Liver (tissue), 9 donors: ENCODE measurements around the gene RPS5. TPM values are rescaled to one million over a fixed set of nuclear protein-coding genes. Genes with fewer than 3 reads are reported as not detected.

Experiments
- DNase-seq: peaks from one replicate; pipeline ENCODE4 v3.0.0-alpha.2; 2017; ENCODE audit warnings: low spot score
- H3K27ac ChIP-seq, 2 donors: one replicate each; pipeline ENCODE4 v1.7.0; 2013; ENCODE audit warnings: inconsistent platforms in 2 of 2, low read length in 2 of 2, control low read depth in 1 of 2, low read depth in 1 of 2, mild to moderate bottlenecking in 1 of 2
- H3K27me3 ChIP-seq, 4 donors: one replicate each; pipeline versions ENCODE4 v1.6.1 to v1.7.0; 2013; ENCODE audit warnings: low read length in 3 of 4, inconsistent platforms in 1 of 4, mild to moderate bottlenecking in 1 of 4, moderate library complexity in 1 of 4; ENCODE audit not compliant: control insufficient read depth in 4 of 4, insufficient read depth in 4 of 4
- H3K36me3 ChIP-seq, 4 donors: one replicate each; pipeline versions ENCODE4 v1.6.1 to v1.7.0; 2013; ENCODE audit warnings: low read length in 3 of 4, mild to moderate bottlenecking in 3 of 4, low read depth in 1 of 4, moderate library complexity in 1 of 4; ENCODE audit not compliant: control insufficient read depth in 4 of 4, insufficient read depth in 3 of 4
- H3K4me1 ChIP-seq, 4 donors: one replicate each; pipeline versions ENCODE4 v1.6.1 to v1.7.0; 2013; ENCODE audit warnings: low read length in 3 of 4, mild to moderate bottlenecking in 3 of 4, moderate library complexity in 1 of 4; ENCODE audit not compliant: control insufficient read depth in 4 of 4, insufficient read depth in 4 of 4
- H3K4me3 ChIP-seq, 3 donors: one replicate each; pipeline versions ENCODE4 v1.6.1 to v1.7.0; 2013; ENCODE audit warnings: low read length in 3 of 3, control low read depth in 1 of 3, low read depth in 1 of 3, mild to moderate bottlenecking in 1 of 3
- H3K9ac ChIP-seq, 2 donors: one replicate each; pipeline ENCODE4 v1.7.0; 2013; ENCODE audit warnings: low read length in 2 of 2, mild to moderate bottlenecking in 2 of 2, moderate library complexity in 2 of 2, control low read depth in 1 of 2, low read depth in 1 of 2
- H3K9me3 ChIP-seq, 4 donors: one replicate each; pipeline versions ENCODE4 v1.6.1 to v1.7.0; 2013; ENCODE audit warnings: low read length in 3 of 4; ENCODE audit not compliant: control insufficient read depth in 4 of 4
- ATF3 ChIP-seq: IDR thresholded peaks from 2 replicates; pipeline ENCODE4 v1.6.1; 2016; ENCODE audit warnings: antibody characterized with exemption
- CTCF ChIP-seq: fragments of 150-350 bp; IDR thresholded peaks from 2 replicates; pipeline ENCODE4 v1.5.1; 2017; ENCODE audit warnings: improper control_type of control experiment, low read depth, low read length; ENCODE audit not compliant: missing input control
- EGR1 ChIP-seq, 2 donors: IDR thresholded peaks; 2 replicates each; pipeline ENCODE4 v1.6.1; 2016 to 2018; ENCODE audit warnings: antibody characterized with exemption in 2 of 2, low read depth in 2 of 2
- FOXA1 ChIP-seq: IDR thresholded peaks from 2 replicates; pipeline ENCODE4 v1.6.1; 2016; ENCODE audit warnings: antibody characterized with exemption
- FOXA2 ChIP-seq: IDR thresholded peaks from 2 replicates; pipeline ENCODE4 v1.6.1; 2016; ENCODE audit warnings: antibody characterized with exemption
- GABPA ChIP-seq, 2 donors: IDR thresholded peaks in 1 of 2; conservative IDR thresholded peaks in 1 of 2; 2 replicates each; pipeline ENCODE4 v1.6.1; 2016; ENCODE audit warnings: antibody characterized with exemption in 2 of 2, mild to moderate bottlenecking in 1 of 2, moderate library complexity in 1 of 2
- HNF4A ChIP-seq, 2 donors: conservative IDR thresholded peaks; 2 replicates each; pipeline ENCODE4 v1.6.1; 2016; ENCODE audit warnings: antibody characterized with exemption in 2 of 2, mild to moderate bottlenecking in 2 of 2
- HNF4G ChIP-seq: IDR thresholded peaks from 2 replicates; pipeline ENCODE4 v1.6.1; 2016; ENCODE audit warnings: antibody characterized with exemption
- JUND ChIP-seq, 2 donors: IDR thresholded peaks; 2 replicates each; pipeline ENCODE4 v1.6.1; 2016; ENCODE audit warnings: antibody characterized with exemption in 2 of 2
- MAX ChIP-seq: IDR thresholded peaks from 2 replicates; pipeline ENCODE4 v1.6.1; 2016; ENCODE audit warnings: antibody characterized with exemption
- NR2F2 ChIP-seq: IDR thresholded peaks from 2 replicates; pipeline ENCODE4 v1.6.1; 2016; ENCODE audit warnings: antibody characterized with exemption
- RAD21 ChIP-seq, 2 donors: IDR thresholded peaks; 2 replicates each; pipeline ENCODE4 v1.6.1; 2016; ENCODE audit warnings: antibody characterized with exemption in 2 of 2, mild to moderate bottlenecking in 2 of 2
- REST ChIP-seq: IDR thresholded peaks from 2 replicates; pipeline ENCODE4 v1.6.1; 2016; ENCODE audit warnings: antibody characterized with exemption, mild to moderate bottlenecking
- RXRA ChIP-seq, 2 donors: IDR thresholded peaks; 2 replicates each; pipeline ENCODE4 v1.6.1; 2017 to 2018; ENCODE audit warnings: antibody characterized with exemption in 2 of 2, mild to moderate bottlenecking in 1 of 2
- SP1 ChIP-seq: IDR thresholded peaks from 2 replicates; pipeline ENCODE4 v1.6.1; 2018; ENCODE audit warnings: antibody characterized with exemption, mild to moderate bottlenecking
- TAF1 ChIP-seq: conservative IDR thresholded peaks from 2 replicates; pipeline ENCODE4 v1.6.1; 2016; ENCODE audit warnings: antibody characterized with exemption, mild to moderate bottlenecking
- YY1 ChIP-seq: IDR thresholded peaks from 2 replicates; pipeline ENCODE4 v1.6.1; 2016; ENCODE audit warnings: antibody characterized with exemption, mild to moderate bottlenecking
- ZBTB33 ChIP-seq: IDR thresholded peaks from 2 replicates; pipeline ENCODE4 v1.6.1; 2016; ENCODE audit warnings: antibody characterized with exemption
- WGBS: extraction: QIAGEN DNeasy Blood & Tissue Kit; methylation state at CpG from one replicate; pipeline ENCODE4 v1.1.7; 2013; 5-methylcytosine and 5-hydroxymethylcytosine counted together
- polyA plus RNA-seq, 2 donors: library from polyadenylated mRNA; stranded (reverse) in 1 of 2; unstranded in 1 of 2; fragments of 200-250 nt in 1 of 2; fragments of >200 nt in 1 of 2; fragmentation: Nextera tagmentation in 1 of 2; extraction: Ambion mirVana in 1 of 2; gene quantifications; one replicate each; pipeline versions ENCODE4 v1.2.1 to v1.2.3, GENCODE V29; 2013 to 2015
- total RNA-seq, 2 donors: library from RNA; depleted of rRNA; stranded (reverse); fragments of >200 nt; gene quantifications; one replicate each; pipeline ENCODE4 v1.2.3, GENCODE V29; 2014
- donor health status: healthy.
- donor health status: healthy.
- donor health status: healthy.
- donor health status: healthy.
- donor health status: healthy.

The RPS5 gene
- total and polyA plus RNA-seq, 4 donors: 229 to 1,403 (median 628) TPM

- H3K9ac ChIP-seq: no peak overlapping the region
- H3K27ac ChIP-seq: no peak overlapping the region
- TF ChIP-seq ATF3: no peak
- no peak for TF ChIP-seq JUND (IDR thresholded peaks at IDR 0.05)
- no peak for TF ChIP-seq GABPA (IDR thresholded peaks at IDR 0.05 in 1 of 2, conservative IDR thresholded peaks at IDR 0.05 in 1 of 2)
- TF ChIP-seq TAF1: no peak
- no peak for TF ChIP-seq FOXA2
- no peak for TF ChIP-seq MAX
- no peak for TF ChIP-seq EGR1 (IDR thresholded peaks at IDR 0.05; ENCODE audit: low read depth in 2 of 2)
- no peak for TF ChIP-seq YY1
- no peak for TF ChIP-seq RXRA (IDR thresholded peaks at IDR 0.05)
- no peak for TF ChIP-seq ZBTB33
- no peak for TF ChIP-seq REST
- no peak for TF ChIP-seq HNF4A (conservative IDR thresholded peaks at IDR 0.05)
- no peak for TF ChIP-seq NR2F2
- TF ChIP-seq FOXA1: no peak
- TF ChIP-seq CTCF: no peak
- no peak for TF ChIP-seq SP1
- no peak for TF ChIP-seq RAD21 (IDR thresholded peaks at IDR 0.05)
- no peak for TF ChIP-seq HNF4G
- H3K36me3 ChIP-seq: peaks cover 23 to 42% (median 26%) of the 10 kb centered on the region in 4 donors
- peaks cover 0 to 6% (median 3%) of the 10 kb centered on the region in 4 donors for H3K4me1 ChIP-seq
- peaks cover 0 to 5% (median 0%) of the 10 kb centered on the region in 4 donors for H3K27me3 ChIP-seq
- H3K9me3 ChIP-seq: no peaks in the 10 kb centered on the region
- WGBS: 77% methylated on average over 3 of the region's 3 CpGs
- DNase-seq: no peak
- no peak overlapping the region for H3K4me3 ChIP-seq
Observed at GRCh38 chr19:58394821-58395219, 7.8 kb downstream of the RPS5 start.
